SK-N-MC (cell line): ENCODE measurements around the gene PSMD13.

Source experiments
- EZH2 ChIP-seq: fragments of 200-600 bp; sonication (generic); IDR thresholded peaks from one replicate; pipeline ENCODE4 v1.6.1; 2017; ENCODE audit warnings: antibody characterized with exemption
- FOXP2 ChIP-seq: optimal IDR thresholded peaks from 2 replicates; pipeline ENCODE3; 2011; ENCODE audit warnings: mild to moderate bottlenecking, moderate library complexity; ENCODE audit not compliant: insufficient read depth; ENCODE audit errors: extremely low read length, control extremely low read depth
- POLR2AphosphoS5 ChIP-seq: IDR thresholded peaks from 2 replicates; pipeline ENCODE4 v1.6.1; 2012; ENCODE audit warnings: mild to moderate bottlenecking, low read depth, low read length, borderline replicate concordance

- TF ChIP-seq POLR2AphosphoS5 (no peak), EZH2 (no peak), FOXP2 (no peak)
Measured at GRCh38 chr11:289398-289711, 52.6 kb downstream of the PSMD13 start.
